Smooth muscle cell (in vitro differentiated cells): Measurements from ENCODE around the gene GTF2A1. TPM values are rescaled to one million over a fixed set of nuclear protein-coding genes. Genes with fewer than 3 reads are reported as not detected.

Experiments
- DNase-seq: peaks from one replicate; lab custom pipeline; 2025; ENCODE audit not compliant: unreplicated experiment; lab: John Stamatoyannopoulos, UW
- H2AFZ ChIP-seq: fragments of 200-600 bp; sonication (generic); 2 replicates; pipeline ENCODE4 v1.6.0; 2016; ENCODE audit warnings: antibody characterized with exemption, low read depth, mild to moderate bottlenecking
- H3F3A ChIP-seq: fragments of 200-600 bp; sonication (generic); 2 replicates; pipeline ENCODE4 v1.6.0; 2017; ENCODE audit warnings: antibody characterized with exemption, low read depth
- H3K27ac ChIP-seq: fragments of 200-600 bp; sonication (generic); 2 replicates; pipeline ENCODE4 v1.5.1; 2016; ENCODE audit warnings: low read depth, mild to moderate bottlenecking
- H3K27me3 ChIP-seq: fragments of 200-600 bp; sonication (generic); 2 replicates; pipeline ENCODE4 v1.6.1; 2016; ENCODE audit warnings: low read depth, mild to moderate bottlenecking
- H3K36me3 ChIP-seq: fragments of 200-600 bp; sonication (generic); 2 replicates; pipeline ENCODE4 v1.5.1; 2016; ENCODE audit warnings: low read depth
- H3K4me1 ChIP-seq: fragments of 200-600 bp; sonication (generic); 2 replicates; pipeline ENCODE4 v1.5.1; 2016; ENCODE audit warnings: low read depth
- H3K4me2 ChIP-seq: fragments of 200-600 bp; sonication (generic); 2 replicates; pipeline ENCODE4 v1.6.0; 2016; ENCODE audit warnings: mild to moderate bottlenecking
- H3K4me3 ChIP-seq: fragments of 200-600 bp; sonication (generic); 2 replicates; pipeline ENCODE4 v1.5.1; 2016; ENCODE audit warnings: mild to moderate bottlenecking
- H3K79me2 ChIP-seq: fragments of 200-600 bp; sonication (generic); 2 replicates; pipeline ENCODE4 v1.6.0; 2016; ENCODE audit warnings: low read depth, mild to moderate bottlenecking
- H3K9ac ChIP-seq: fragments of 200-600 bp; sonication (generic); 2 replicates; pipeline ENCODE4 v1.6.0; 2016; ENCODE audit warnings: low read depth
- H3K9me3 ChIP-seq: fragments of 200-600 bp; sonication (generic); replicated peaks from 2 replicates; pipeline ENCODE4 v1.5.1; 2016; ENCODE audit warnings: low read depth
- H4K20me1 ChIP-seq: fragments of 200-600 bp; sonication (generic); 2 replicates; pipeline ENCODE4 v1.6.0; 2016; ENCODE audit warnings: low read depth
- WGBS: methylation state at CpG from one replicate; pipeline ENCODE4 v1.1.7; 2016; ENCODE audit warnings: low lambda C conversion rate; 5-methylcytosine and 5-hydroxymethylcytosine counted together
- polyA plus RNA-seq: library from polyadenylated mRNA; unstranded; fragments of >200 nt; fragmentation: Nextera tagmentation; extraction: Ambion mirVana; gene quantifications from 2 replicates; pipeline ENCODE4 v1.2.1, GENCODE V29; 2016
- total RNA-seq: library from RNA; depleted of rRNA; stranded (reverse); fragments of >200 nt; gene quantifications from 2 replicates; pipeline ENCODE4 v1.2.3, GENCODE V29; 2014
- TF ChIP-seq, protein P1 (sequence below): fragments of 200-600 bp; sonication (generic); IDR thresholded peaks from 2 replicates; pipeline ENCODE4 v1.5.1; 2017; ENCODE audit warnings: borderline replicate concordance, mild to moderate bottlenecking, antibody characterized with exemption; ENCODE audit not compliant: insufficient read depth, poor library complexity, severe bottlenecking

Gene GTF2A1
- total and polyA plus RNA-seq, 2 experiments from 2014 or later = 4.7 to 39.4 TPM

DNA sequence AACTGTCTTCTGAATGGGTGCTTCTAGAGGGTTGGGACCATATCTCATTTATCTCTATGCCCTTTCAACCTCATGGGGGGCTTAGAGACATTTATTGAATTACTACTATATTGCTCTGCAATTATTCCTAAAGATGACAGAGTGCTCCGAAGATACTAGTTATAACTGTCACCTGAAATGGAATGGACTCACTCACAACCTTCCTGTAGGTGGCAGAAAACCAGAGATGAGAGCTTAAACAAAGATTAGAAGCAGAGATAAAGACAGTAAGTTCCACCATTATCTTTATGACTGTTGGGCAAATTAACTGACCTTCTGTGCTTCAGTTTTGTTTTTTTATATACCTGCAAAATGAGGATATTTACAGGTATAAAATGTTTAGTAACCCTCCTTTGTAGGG lies 31.5 kb upstream of the GTF2A1 start:
- TF ChIP-seq, protein P1, sequence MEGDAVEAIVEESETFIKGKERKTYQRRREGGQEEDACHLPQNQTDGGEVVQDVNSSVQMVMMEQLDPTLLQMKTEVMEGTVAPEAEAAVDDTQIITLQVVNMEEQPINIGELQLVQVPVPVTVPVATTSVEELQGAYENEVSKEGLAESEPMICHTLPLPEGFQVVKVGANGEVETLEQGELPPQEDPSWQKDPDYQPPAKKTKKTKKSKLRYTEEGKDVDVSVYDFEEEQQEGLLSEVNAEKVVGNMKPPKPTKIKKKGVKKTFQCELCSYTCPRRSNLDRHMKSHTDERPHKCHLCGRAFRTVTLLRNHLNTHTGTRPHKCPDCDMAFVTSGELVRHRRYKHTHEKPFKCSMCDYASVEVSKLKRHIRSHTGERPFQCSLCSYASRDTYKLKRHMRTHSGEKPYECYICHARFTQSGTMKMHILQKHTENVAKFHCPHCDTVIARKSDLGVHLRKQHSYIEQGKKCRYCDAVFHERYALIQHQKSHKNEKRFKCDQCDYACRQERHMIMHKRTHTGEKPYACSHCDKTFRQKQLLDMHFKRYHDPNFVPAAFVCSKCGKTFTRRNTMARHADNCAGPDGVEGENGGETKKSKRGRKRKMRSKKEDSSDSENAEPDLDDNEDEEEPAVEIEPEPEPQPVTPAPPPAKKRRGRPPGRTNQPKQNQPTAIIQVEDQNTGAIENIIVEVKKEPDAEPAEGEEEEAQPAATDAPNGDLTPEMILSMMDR = no peak
- Histone ChIP-seq H2AFZ (no peak overlapping the region), H3K27me3 (no peaks in the 10 kb centered on the region), H3K4me1 (no peaks in the 10 kb centered on the region), H3F3A (no peaks in the 10 kb centered on the region), H3K79me2 (no peaks in the 10 kb centered on the region), H3K36me3 (no peaks in the 10 kb centered on the region), H3K27ac (no peak overlapping the region), H4K20me1 (no peaks in the 10 kb centered on the region), H3K4me3 (no peak overlapping the region), H3K4me2 (no peak overlapping the region), H3K9me3 (no peaks in the 10 kb centered on the region), H3K9ac (no peak overlapping the region)
- DNase-seq = no peak
- WGBS = 50% methylated on average over 1 of the region's 1 CpG

DNA sequence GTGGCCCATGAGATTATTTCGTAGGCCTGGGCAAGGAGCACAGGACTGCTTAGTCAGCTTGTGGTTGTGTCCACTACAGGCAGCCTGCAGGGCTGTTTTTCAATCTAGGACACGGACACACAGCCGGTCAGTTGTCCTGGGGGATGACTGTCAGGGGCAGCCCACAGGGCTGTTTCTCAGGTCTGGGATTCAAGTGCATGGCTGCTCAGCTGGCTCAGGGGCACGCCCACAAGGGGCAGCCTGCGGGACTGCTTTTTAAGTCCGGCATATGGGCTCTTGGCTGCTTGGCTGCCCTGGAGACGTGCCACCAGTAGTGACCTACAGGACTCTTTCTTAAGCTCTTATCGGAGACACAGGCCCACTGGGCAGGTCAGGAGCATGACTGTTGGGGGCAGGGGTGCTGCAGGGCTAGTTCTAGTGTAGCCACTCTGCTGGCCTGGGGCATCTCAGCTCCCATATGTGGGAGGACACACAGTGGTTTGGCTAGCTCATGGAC lies 26.6 kb upstream of the GTF2A1 start:
- Histone ChIP-seq H2AFZ (no peak overlapping the region), H3K27ac (no peak overlapping the region), H3K27me3 (no peaks in the 10 kb centered on the region), H3K9ac (no peak overlapping the region), H3K79me2 (no peaks in the 10 kb centered on the region), H4K20me1 (no peaks in the 10 kb centered on the region), H3K4me1 (no peaks in the 10 kb centered on the region), H3K4me2 (no peak overlapping the region), H3F3A (no peaks in the 10 kb centered on the region), H3K4me3 (no peak overlapping the region), H3K36me3 (no peaks in the 10 kb centered on the region), H3K9me3 (no peaks in the 10 kb centered on the region)
- 69% methylated on average over 8 of the region's 8 CpGs for WGBS
- TF ChIP-seq, protein P1 = no peak
- no peak for DNase-seq

DNA sequence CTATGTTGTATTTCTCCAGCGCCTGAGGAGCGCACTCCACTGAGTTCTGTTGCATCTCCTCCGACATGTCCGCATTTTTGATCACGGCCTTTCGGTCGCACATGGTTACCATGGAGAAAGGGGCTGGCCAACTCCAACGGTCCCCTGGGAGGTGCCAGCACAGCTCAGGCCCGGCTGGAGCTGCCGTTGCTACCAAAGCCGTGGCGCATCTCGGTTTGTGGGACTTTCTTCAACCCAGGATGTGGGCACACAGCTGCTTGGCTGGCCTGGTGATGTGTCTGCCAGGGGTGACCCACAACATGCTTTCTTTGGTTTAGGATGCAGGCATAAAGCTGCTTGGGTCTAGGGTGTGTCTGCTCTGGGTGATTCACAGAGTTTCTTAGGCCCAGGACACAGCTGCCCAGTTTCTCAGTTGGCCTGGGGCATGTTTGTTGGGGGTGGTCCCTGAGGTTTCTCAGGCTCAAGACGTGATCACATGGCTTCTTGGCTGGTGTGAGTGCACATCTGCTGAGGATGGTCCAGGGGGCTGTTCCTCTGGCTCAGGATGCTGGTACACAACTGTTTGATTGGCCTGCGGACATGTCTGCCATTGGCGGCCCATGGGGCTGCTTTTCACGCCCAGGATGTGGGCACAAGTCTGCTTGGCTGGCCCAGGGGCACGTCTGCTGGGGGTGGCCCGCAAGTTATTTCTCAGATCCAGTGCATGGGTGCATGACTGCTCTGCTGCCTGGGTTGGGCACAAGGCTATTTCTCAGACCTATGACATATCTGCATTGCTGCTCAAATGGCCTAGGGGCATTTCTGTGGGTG lies 25.9 kb upstream of the GTF2A1 start:
- no peak overlapping the region for H3K4me2 ChIP-seq
- 95% methylated on average over 19 of the region's 19 CpGs for WGBS

More for the DNA sequence above, 25.9 kb upstream of the GTF2A1 start:
- Histone ChIP-seq H3K27ac (no peak overlapping the region), H3K79me2 (no peaks in the 10 kb centered on the region), H3K9ac (no peak overlapping the region), H3K36me3 (no peaks in the 10 kb centered on the region), H3K27me3 (no peaks in the 10 kb centered on the region), H3K4me3 (no peak overlapping the region), H3K4me1 (no peaks in the 10 kb centered on the region), H2AFZ (no peak overlapping the region), H3F3A (no peaks in the 10 kb centered on the region), H3K9me3 (no peaks in the 10 kb centered on the region), H4K20me1 (no peaks in the 10 kb centered on the region)
- no peak for DNase-seq
- TF ChIP-seq, protein P1 = no peak
